A673 (cell line): ENCODE measurements around the gene PRKG1. TPM values are rescaled to one million over a fixed set of nuclear protein-coding genes. Genes with fewer than 3 reads are reported as not detected.
"Not testable (repeated sequence)": the region's sequence is repeated elsewhere in the genome, so short reads cannot be mapped to it uniquely, and the experiment has no call there.

ENCODE experiments used
- BruUV-seq: library from RNA; stranded (reverse); fragments of 400-500 nt; replicated peaks from 2 replicates; lab custom pipeline; 2021; lab: Mats Ljungman, UMichigan
- CTCF ChIA-PET: fragments of 300-600 bp; sonication (Branson Sonifier 250); formaldehyde crosslinking; loops from one replicate; lab custom pipeline; 2022; ENCODE audit warnings: antibody characterized with exemption; lab: Charles Lee
- POLR2A ChIA-PET: fragments of 300-600 bp; sonication (Branson Sonifier 250); formaldehyde crosslinking; loops from one replicate; lab custom pipeline; 2022; ENCODE audit warnings: antibody characterized with exemption; ENCODE audit not compliant: low non-redundant PET; lab: Charles Lee
- DNase-seq: peaks from one replicate; pipeline ENCODE4 v3.0.0-alpha.2; 2015; ENCODE audit warnings: low spot score
- H3K27ac ChIP-seq: fragments of 200-600 bp; sonication (generic); 2 replicates; pipeline ENCODE4 v1.5.1; 2016; ENCODE audit warnings: mixed run types, low read depth, mild to moderate bottlenecking, mixed read lengths, antibody characterized with exemption, low read length; ENCODE audit not compliant: poor library complexity, severe bottlenecking
- H3K27me3 ChIP-seq: fragments of 200-600 bp; sonication (generic); replicated peaks from 2 replicates; pipeline ENCODE4 v1.6.1; 2017; ENCODE audit warnings: mixed run types, low read depth, mild to moderate bottlenecking, mixed read lengths, antibody characterized with exemption, low read length; ENCODE audit not compliant: insufficient read depth, poor library complexity
- H3K36me3 ChIP-seq: fragments of 200-600 bp; sonication (generic); 2 replicates; pipeline ENCODE4 v1.6.1; 2016; ENCODE audit warnings: mixed run types, mild to moderate bottlenecking, mixed read lengths, antibody characterized with exemption, low read length; ENCODE audit not compliant: insufficient read depth, poor library complexity, severe bottlenecking
- H3K4me1 ChIP-seq: fragments of 200-600 bp; sonication (generic); 2 replicates; pipeline ENCODE4 v1.6.1; 2017; ENCODE audit warnings: mixed run types, mild to moderate bottlenecking, mixed read lengths, antibody characterized with exemption, low read length; ENCODE audit not compliant: insufficient read depth, poor library complexity, severe bottlenecking
- H3K4me3 ChIP-seq: fragments of 200-600 bp; sonication (generic); 2 replicates; pipeline ENCODE4 v1.5.1; 2016; ENCODE audit warnings: low read depth, mixed run types, mild to moderate bottlenecking, mixed read lengths, low read length; ENCODE audit not compliant: poor library complexity, severe bottlenecking
- H3K9me3 ChIP-seq: fragments of 200-600 bp; sonication (generic); 2 replicates; pipeline ENCODE4 v1.6.1; 2016; ENCODE audit warnings: mixed run types, low read depth, mild to moderate bottlenecking, mixed read lengths, antibody characterized with exemption, low read length; ENCODE audit not compliant: poor library complexity, severe bottlenecking
- CTCF ChIP-seq: fragments of 300-800, 200-600 bp; sonication (generic); conservative IDR thresholded peaks from 2 replicates; pipeline ENCODE4 v1.5.1; 2017; ENCODE audit warnings: low read depth, mild to moderate bottlenecking, antibody characterized with exemption, low read length, moderate library complexity, mixed read lengths
- EZH2 ChIP-seq: fragments of 200-600 bp; sonication (generic); IDR thresholded peaks from 2 replicates; pipeline ENCODE4 v1.6.1; 2017; ENCODE audit warnings: borderline replicate concordance, low read depth, mild to moderate bottlenecking, mixed read lengths, antibody characterized with exemption, low read length; ENCODE audit not compliant: poor library complexity, severe bottlenecking
- intact Hi-C: fragments of 100-400 bp; cut with micrococcal nuclease; formaldehyde crosslinking; loops from one replicate; pipeline ENCODE4 v1.10.0; 2022; ENCODE audit not compliant: unreplicated experiment
- total RNA-seq: library from RNA; stranded (reverse); gene quantifications from 2 replicates; pipeline ENCODE4 v1.2.3, GENCODE V29; 2021

PRKG1 gene
- total RNA-seq, 1 experiment from 2014 or later, result 0.58 TPM

GRCh38 chr10:51159841-51160240, 85.6 kb downstream of the PRKG1 start:
- no peaks in the 10 kb centered on the region for H3K9me3 ChIP-seq
- H3K4me1 ChIP-seq, result no peaks in the 10 kb centered on the region
- ChIA-PET CTCF (no interaction called here), POLR2A (no interaction called here)
- no TSS peak for BruUV-seq
- no peak overlapping the region for H3K27ac ChIP-seq
- intact Hi-C loops, result no loop called here
- no peaks in the 10 kb centered on the region for H3K27me3 ChIP-seq
- H3K36me3 ChIP-seq, result no peaks in the 10 kb centered on the region
- no peak for DNase-seq
- H3K4me3 ChIP-seq, result no peak overlapping the region
- no peak for TF ChIP-seq CTCF
- TF ChIP-seq EZH2, result no peak

- no peak overlapping the region for H3K27ac ChIP-seq
- ChIA-PET CTCF (no interaction called here), POLR2A (no interaction called here)
- no peaks in the 10 kb centered on the region for H3K9me3 ChIP-seq
- H3K4me1 ChIP-seq, result no peaks in the 10 kb centered on the region
- no peak overlapping the region for H3K4me3 ChIP-seq
- no peaks in the 10 kb centered on the region for H3K36me3 ChIP-seq
- DNase-seq, result no peak
- TF ChIP-seq EZH2 (no peak), CTCF (no peak)
- intact Hi-C loops, result no loop called here
- no TSS peak for BruUV-seq
- H3K27me3 ChIP-seq, result no peaks in the 10 kb centered on the region
These were observed 87.7 kb downstream of the PRKG1 start for GRCh38 chr10:51162002-51162401.

GRCh38 chr10:51163380-51164049, 89.2 kb downstream of the PRKG1 start:
- H3K4me3 ChIP-seq, CTCF ChIA-PET, DNase-seq, POLR2A ChIA-PET, H3K27me3 ChIP-seq, intact Hi-C loops, H3K9me3 ChIP-seq, H3K36me3 ChIP-seq, H3K27ac ChIP-seq, BruUV-seq, H3K4me1 ChIP-seq: not testable (repeated sequence)
